H1 (cell line): Measurements from ENCODE around the gene PPIL4. TPM values are rescaled to one million over a fixed set of nuclear protein-coding genes. Genes with fewer than 3 reads are reported as not detected.

ENCODE experiments used
- CTCF ChIA-PET: fragments of 300-600 bp; sonication (Branson Sonifier 250); formaldehyde crosslinking; loops from one replicate; lab custom pipeline; 2021; ENCODE audit not compliant: partially characterized antibody; lab: Charles Lee
- POLR2A ChIA-PET: fragments of 300-600 bp; sonication (Branson Sonifier 250); formaldehyde crosslinking; loops from one replicate; lab custom pipeline; 2021; ENCODE audit warnings: inconsistent platforms; ENCODE audit not compliant: partially characterized antibody; lab: Charles Lee
- DNase-seq, 2 experiments: peaks; one replicate each; pipeline versions ENCODE4 v3.0.0 to v3.0.0-alpha.2; 2010 to 2022; ENCODE audit warnings: low spot score in 2 of 2, low read depth in 1 of 2, mixed read lengths in 1 of 2
- FAIRE-seq: peaks from 2 replicates; lab custom pipeline; 2011; peaks lifted over from hg19 to GRCh38; lab: Jason Lieb, UNC
- H2AFZ ChIP-seq: 2 replicates; pipeline ENCODE4 v1.8.1; 2012; ENCODE audit warnings: low read length, inconsistent platforms
- H2AK5ac ChIP-seq: 2 replicates; pipeline ENCODE4 v1.6.1; 2013; ENCODE audit warnings: low read depth, low read length
- H2BK120ac ChIP-seq: replicated peaks from 2 replicates; pipeline ENCODE3; 2013; ENCODE audit warnings: low read depth, low read length, inconsistent platforms
- H2BK12ac ChIP-seq: 2 replicates; pipeline ENCODE4 v1.6.1; 2013; ENCODE audit warnings: low read depth, low read length
- H2BK15ac ChIP-seq: 2 replicates; pipeline ENCODE4 v1.6.1; 2013; ENCODE audit warnings: low read length
- H2BK20ac ChIP-seq: 2 replicates; pipeline ENCODE4 v1.6.1; 2013; ENCODE audit warnings: low read length
- H2BK5ac ChIP-seq: 2 replicates; pipeline ENCODE4 v1.6.1; 2013; ENCODE audit warnings: low read depth, low read length
- H3K14ac ChIP-seq: 2 replicates; pipeline ENCODE4 v1.6.1; 2013; ENCODE audit warnings: inconsistent platforms; ENCODE audit not compliant: insufficient read length
- H3K18ac ChIP-seq: 2 replicates; pipeline ENCODE4 v1.6.1; 2013; ENCODE audit warnings: low read length; ENCODE audit errors: extremely low read depth
- H3K23ac ChIP-seq: 2 replicates; pipeline ENCODE4 v1.6.1; 2013; ENCODE audit warnings: inconsistent platforms; ENCODE audit not compliant: insufficient read length
- H3K23me2 ChIP-seq: 2 replicates; pipeline ENCODE4 v1.6.1; 2013; ENCODE audit warnings: low read depth, low read length
- H3K27ac ChIP-seq: 2 replicates; pipeline ENCODE4 v1.6.1; 2011; ENCODE audit warnings: low read depth, low read length, inconsistent platforms
- H3K27me3 ChIP-seq, 4 experiments: replicated peaks in 1 of 4; 1 replicate in 1 of 4; 2 replicates in 3 of 4; pipeline versions ENCODE4 v1.6.1 to v1.8.1; 2011 to 2013; ENCODE audit warnings: low read length in 3 of 4, mild to moderate bottlenecking in 3 of 4, inconsistent platforms in 2 of 4, mixed read lengths in 2 of 4, moderate library complexity in 1 of 4; ENCODE audit not compliant: control insufficient read depth in 3 of 4, insufficient read depth in 3 of 4; ENCODE audit errors: extremely low read depth in 1 of 4
- H3K36me3 ChIP-seq, 4 experiments: 2 replicates each; pipeline versions ENCODE4 v1.6.1 to v1.8.1; 2011 to 2013; ENCODE audit warnings: mild to moderate bottlenecking in 4 of 4, low read length in 3 of 4, moderate library complexity in 2 of 4, control low read depth in 1 of 4, inconsistent platforms in 1 of 4; ENCODE audit not compliant: insufficient read depth in 4 of 4, control insufficient read depth in 2 of 4
- H3K4ac ChIP-seq: replicated peaks from 2 replicates; pipeline ENCODE3; 2013; ENCODE audit warnings: low read length, low read depth, mixed read lengths, inconsistent platforms; ENCODE audit not compliant: insufficient read length
- H3K4me1 ChIP-seq, 4 experiments: replicated peaks in 1 of 4; 1 replicate in 1 of 4; 2 replicates in 3 of 4; pipeline versions ENCODE4 v1.6.1 to v1.8.1; 2011 to 2013; ENCODE audit warnings: low read length in 3 of 4, inconsistent platforms in 2 of 4, mixed read lengths in 1 of 4; ENCODE audit not compliant: insufficient read depth in 4 of 4, control insufficient read depth in 3 of 4
- H3K4me2 ChIP-seq, 2 experiments: 2 replicates each; pipeline versions ENCODE4 v1.6.1 to v1.8.1; 2011 to 2013; ENCODE audit warnings: low read depth in 2 of 2, low read length in 2 of 2, control low read depth in 1 of 2, inconsistent platforms in 1 of 2, mild to moderate bottlenecking in 1 of 2; ENCODE audit not compliant: insufficient read depth in 1 of 2
- H3K4me3 ChIP-seq, 4 experiments: fragments of 200-600, 300-600 bp in 1 of 4; sonication (generic), shearing (Covaris generic), sonication (Bioruptor Twin) in 1 of 4; 2 replicates each; pipeline versions ENCODE4 v1.5.1 to v1.8.1; 2011 to 2016; ENCODE audit warnings: low read length in 4 of 4, low read depth in 3 of 4, control low read depth in 2 of 4, inconsistent platforms in 2 of 4, mild to moderate bottlenecking in 2 of 4, mixed read lengths in 1 of 4, moderate library complexity in 1 of 4; ENCODE audit not compliant: insufficient read depth in 2 of 4; ENCODE audit errors: extremely low read depth in 1 of 4
- H3K56ac ChIP-seq: replicated peaks from 2 replicates; pipeline ENCODE3; 2013; ENCODE audit warnings: low read depth, mild to moderate bottlenecking, mixed read lengths, low read length, inconsistent platforms; ENCODE audit not compliant: insufficient read length
- H3K79me1 ChIP-seq: 2 replicates; pipeline ENCODE4 v1.6.1; 2013; ENCODE audit warnings: low read depth, low read length, control low read depth
- H3K79me2 ChIP-seq, 2 experiments: 2 replicates each; pipeline versions ENCODE4 v1.6.1 to v1.8.1; 2012 to 2013; ENCODE audit warnings: low read length in 2 of 2, mild to moderate bottlenecking in 2 of 2, inconsistent platforms in 1 of 2; ENCODE audit not compliant: insufficient read depth in 2 of 2, control insufficient read depth in 1 of 2
- H3K9ac ChIP-seq, 4 experiments: replicated peaks in 1 of 4; 1 replicate in 1 of 4; 2 replicates in 3 of 4; pipeline versions ENCODE4 v1.6.1 to v1.8.1; 2011 to 2013; ENCODE audit warnings: low read depth in 3 of 4, low read length in 3 of 4, control low read depth in 2 of 4, mild to moderate bottlenecking in 2 of 4, moderate library complexity in 2 of 4, inconsistent platforms in 1 of 4; ENCODE audit errors: extremely low read depth in 1 of 4
- H3K9me3 ChIP-seq, 2 experiments: 2 replicates each; pipeline versions ENCODE4 v1.6.1 to v1.8.1; 2012 to 2013; ENCODE audit warnings: mild to moderate bottlenecking in 2 of 2, moderate library complexity in 2 of 2, control low read depth in 1 of 2, inconsistent platforms in 1 of 2, low read depth in 1 of 2, low read length in 1 of 2, mixed read lengths in 1 of 2; ENCODE audit not compliant: insufficient read depth in 2 of 2
- H4K20me1 ChIP-seq, 2 experiments: replicated peaks in 1 of 2; 2 replicates each; pipeline versions ENCODE3 to v1.8.1; 2011 to 2013; ENCODE audit warnings: inconsistent platforms in 2 of 2, low read length in 2 of 2, mild to moderate bottlenecking in 1 of 2; ENCODE audit not compliant: insufficient read depth in 2 of 2, control insufficient read depth in 1 of 2
- H4K5ac ChIP-seq: 2 replicates; pipeline ENCODE4 v1.6.1; 2013; ENCODE audit warnings: low read length, low read depth, mixed read lengths, inconsistent platforms; ENCODE audit not compliant: insufficient read length
- H4K8ac ChIP-seq: 2 replicates; pipeline ENCODE4 v1.8.0; 2013; ENCODE audit warnings: mild to moderate bottlenecking, moderate library complexity, low read length, inconsistent platforms; ENCODE audit not compliant: insufficient read depth; ENCODE audit errors: extremely low read depth
- H4K91ac ChIP-seq: replicated peaks from 2 replicates; pipeline ENCODE3; 2013; ENCODE audit warnings: low read length, mixed read lengths, inconsistent platforms; ENCODE audit not compliant: insufficient read length
- BCL11A ChIP-seq, 2 experiments: IDR thresholded peaks; one replicate each; pipeline ENCODE4 v1.6.1; 2011; ENCODE audit warnings: low read depth in 2 of 2, low read length in 2 of 2, mild to moderate bottlenecking in 2 of 2
- CHD2 ChIP-seq: IDR thresholded peaks from 2 replicates; pipeline ENCODE4 v1.6.1; 2012; ENCODE audit warnings: low read length, improper control_type of control experiment
- CTCF ChIP-seq, 3 experiments: IDR thresholded peaks; 1 replicate in 2 of 3; 2 replicates in 1 of 3; pipeline versions ENCODE4 v1.5.1 to v1.6.1; 2011; ENCODE audit warnings: low read length in 3 of 3, mild to moderate bottlenecking in 3 of 3, inconsistent platforms in 2 of 3, low read depth in 1 of 3, moderate library complexity in 1 of 3; ENCODE audit not compliant: insufficient read depth in 1 of 3; ENCODE audit errors: control extremely low read depth in 1 of 3
- JUN ChIP-seq: IDR thresholded peaks from 2 replicates; pipeline ENCODE4 v1.6.1; 2011; ENCODE audit warnings: low read depth, mild to moderate bottlenecking, improper control_type of control experiment, low read length
- KDM4A ChIP-seq: IDR thresholded peaks from one replicate; pipeline ENCODE4 v1.7.1; 2012; ENCODE audit warnings: low read depth, mild to moderate bottlenecking, moderate library complexity, low read length, inconsistent platforms; ENCODE audit not compliant: severe bottlenecking
- NANOG ChIP-seq: IDR thresholded peaks from 2 replicates; pipeline ENCODE4 v1.6.1; 2011; ENCODE audit warnings: low read length, low read depth, mild to moderate bottlenecking, inconsistent platforms; ENCODE audit not compliant: insufficient read depth, poor library complexity, severe bottlenecking
- POLR2AphosphoS5 ChIP-seq: IDR thresholded peaks from 2 replicates; pipeline ENCODE4 v1.6.1; 2011; ENCODE audit warnings: low read depth, low read length
- TAF7 ChIP-seq: optimal IDR thresholded peaks from 2 replicates; pipeline ENCODE3; 2011; ENCODE audit warnings: low read depth, mild to moderate bottlenecking, inconsistent platforms, low read length, moderate library complexity, borderline replicate concordance
- YY1 ChIP-seq: IDR thresholded peaks from 2 replicates; pipeline ENCODE4 v1.6.1; 2011; ENCODE audit warnings: low read depth, mild to moderate bottlenecking, low read length
- ZNF274 ChIP-seq: IDR thresholded peaks from 2 replicates; pipeline ENCODE4 v1.7.0; 2012; ENCODE audit warnings: low read length, borderline replicate concordance; ENCODE audit errors: extremely low read depth
- WGBS, 2 experiments: shearing (Covaris generic) in 1 of 2; methylation state at CpG; one replicate each; pipeline versions ENCODE4 v1.1.6 to v1.1.7; 2013 to 2015; ENCODE audit warnings: low lambda C conversion rate in 2 of 2, mixed read lengths in 2 of 2, inconsistent platforms in 1 of 2, low coverage in 1 of 2, missing lambda C conversion rate in 1 of 2; ENCODE audit not compliant: insufficient replicate concordance in 2 of 2, insufficient coverage in 1 of 2, insufficient read length in 1 of 2; ENCODE audit errors: extremely low coverage in 1 of 2, missing lambda C conversion rate in 1 of 2; 5-methylcytosine and 5-hydroxymethylcytosine counted together
- polyA plus RNA-seq, 7 experiments: library from polyadenylated mRNA; depleted of rRNA in 3 of 7; stranded (reverse) in 5 of 7; unstranded in 2 of 7; fragments of >200 nt in 5 of 7; fragments of 200-250 nt in 2 of 7; gene quantifications; 1 replicate in 5 of 7; 2 replicates in 1 of 7; 4 replicates in 1 of 7; pipeline versions ENCODE4 v1.2.1 to v1.2.3, GENCODE V29; 2011 to 2013; ENCODE audit warnings: missing spikeins in 2 of 7, mixed read lengths in 2 of 7
- total RNA-seq: library from RNA; stranded (reverse); fragmentation: NEBNext Ultra II Directional; extraction: Animal tissue kit (Norgen Biotek cat#: 25700); gene quantifications from 2 replicates; pipeline ENCODE4 v1.2.1, GENCODE V29; 2021

Gene PPIL4
- total and polyA plus RNA-seq, 2 of the 8 experiments (the other 6 are each of a cell fraction or from before 2014, with no cell fraction given) = 2.0 to 33.2 TPM

GRCh38 chr6:149508485-149508884, 37.4 kb downstream of the PPIL4 start:
- H2AK5ac ChIP-seq = no peak overlapping the region
- H3K79me2 ChIP-seq = no peaks in the 10 kb centered on the region
- no peak overlapping the region for H3K9ac ChIP-seq
- no peak overlapping the region for H2BK20ac ChIP-seq
- no peak overlapping the region for H3K4me2 ChIP-seq
- H4K8ac ChIP-seq = no peak overlapping the region
- ChIA-PET CTCF (interaction anchor here (1.0 to 1.3 kb wide), 2 partner anchors 8 to 76 kb away, joined by 3 to 4 read pairs; no protein-coding TSS in a partner anchor), POLR2A (no interaction called here)
- no peak overlapping the region for H4K91ac ChIP-seq
- no peaks in the 10 kb centered on the region; a peak in 1 of 7 replicates for H3K4me1 ChIP-seq
- H3K14ac ChIP-seq = no peak overlapping the region
- H3K4ac ChIP-seq = no peak overlapping the region
- H3K36me3 ChIP-seq = peaks cover 0 to 9% (median 0%) of the 10 kb centered on the region in 4 experiments; a peak in 2 of 8 replicates
- H4K20me1 ChIP-seq = no peaks in the 10 kb centered on the region
- H3K27ac ChIP-seq = no peak overlapping the region
- H2BK120ac ChIP-seq = no peak overlapping the region
- DNase-seq (no peak), FAIRE-seq (peak; percentile 76)
- no peaks in the 10 kb centered on the region for H3K79me1 ChIP-seq
- H2BK15ac ChIP-seq = no peak overlapping the region
- no peak overlapping the region for H4K5ac ChIP-seq
- WGBS, 2 experiments = 79% methylated on average over 3 of the region's 3 CpGs; no CpG with 5 or more reads in 1 of the 2 experiments
- H2BK5ac ChIP-seq = no peak overlapping the region
- H3K23me2 ChIP-seq = no peaks in the 10 kb centered on the region
- H3K4me3 ChIP-seq = no peak overlapping the region
- no peak overlapping the region for H3K18ac ChIP-seq
- H3K56ac ChIP-seq = no peak overlapping the region
- no peak overlapping the region for H2BK12ac ChIP-seq
- no peaks in the 10 kb centered on the region for H3K9me3 ChIP-seq
- H3K27me3 ChIP-seq = no peaks in the 10 kb centered on the region
- no peak for TF ChIP-seq ZNF274
- TF ChIP-seq CTCF (IDR thresholded peaks at IDR 0.05; ENCODE audit: control extremely low read depth in 1 of 3, insufficient read depth in 1 of 3, low read depth in 1 of 3, low read length in 3 of 3) = no peak
- no peak for TF ChIP-seq YY1
- TF ChIP-seq KDM4A = no peak
- TF ChIP-seq BCL11A (IDR thresholded peaks at IDR 0.05; ENCODE audit: low read depth in 2 of 2, low read length in 2 of 2) = no peak
- no peak for TF ChIP-seq CHD2
- TF ChIP-seq NANOG = no peak
- TF ChIP-seq TAF7 = no peak
- no peak for TF ChIP-seq POLR2AphosphoS5
- no peak for TF ChIP-seq JUN
- no peak overlapping the region for H2AFZ ChIP-seq
- H3K23ac ChIP-seq = no peak overlapping the region
